HG02884 (cell line): Measurements from ENCODE around the gene CELF1.
A peak's percentile ranks its signal among the peaks of the same experiment; 100 is the strongest.

Experiments
- ATAC-seq: cut with Tn5 transposase; IDR thresholded peaks from one replicate; pipeline ENCODE4 v1.9.1; 2021; ENCODE audit warnings: mild to moderate bottlenecking, moderate library complexity; ENCODE audit not compliant: unreplicated experiment

Gene CELF1

GRCh38 chr11:47552566-47553405, at the start of gene CELF1:
CELF1 (minus strand) TSS chr11:47553132; CDS start chr11:47499523, 53,609 bp downstream.
- peak; percentile 91 for ATAC-seq

DNA sequence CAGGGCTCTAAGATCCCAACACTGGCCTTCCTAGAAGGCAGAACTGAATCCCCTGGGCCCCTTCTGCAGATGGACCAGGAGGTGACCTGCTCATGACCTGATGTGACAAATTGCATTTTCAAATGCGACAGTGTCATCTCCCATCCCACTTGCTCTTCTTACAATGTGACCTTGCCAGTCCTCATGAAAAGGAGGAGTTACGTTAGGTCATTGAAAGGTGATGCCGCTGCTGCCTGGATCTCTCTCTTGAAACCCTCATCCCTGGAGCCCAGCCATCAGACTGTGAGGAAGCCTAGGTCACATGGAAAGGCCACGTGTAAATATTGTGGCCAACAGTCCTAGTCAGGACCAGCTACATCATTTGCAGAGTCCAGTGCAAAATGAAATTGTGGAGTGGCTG, 47.0 kb upstream of the CELF1 start:
- ATAC-seq: no peak

- ATAC-seq: no peak
These were observed 43.0 kb upstream of the CELF1 start for GRCh38 chr11:47595967-47596366.

DNA sequence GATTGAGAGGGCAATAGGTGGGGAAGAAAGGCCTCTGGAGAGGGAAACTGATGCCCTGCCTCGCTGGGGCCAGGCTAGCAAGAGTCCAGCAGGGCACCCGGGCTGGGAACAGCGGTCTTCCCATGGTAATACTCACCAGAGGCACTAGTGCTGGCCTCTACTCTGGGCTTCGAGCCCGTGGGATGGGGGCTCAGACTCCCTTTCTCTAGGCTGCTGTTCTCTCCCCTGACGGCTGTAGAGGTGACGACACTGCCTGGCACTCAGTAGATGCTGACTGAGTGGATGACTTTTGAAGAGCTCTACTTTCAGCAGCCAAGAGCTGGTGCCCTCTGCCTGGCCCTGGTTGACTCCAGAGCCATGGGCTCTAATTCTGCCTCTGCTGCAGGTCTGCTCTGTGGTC, 42.1 kb upstream of the CELF1 start:
- ATAC-seq: no peak

- no peak for ATAC-seq
These were observed 41.3 kb upstream of the CELF1 start, which contains the start of gene C1QTNF4 for GRCh38 chr11:47593934-47594855. C1QTNF4 (minus strand) TSS chr11:47594411; CDS start chr11:47590810, 3,601 bp downstream.

DNA sequence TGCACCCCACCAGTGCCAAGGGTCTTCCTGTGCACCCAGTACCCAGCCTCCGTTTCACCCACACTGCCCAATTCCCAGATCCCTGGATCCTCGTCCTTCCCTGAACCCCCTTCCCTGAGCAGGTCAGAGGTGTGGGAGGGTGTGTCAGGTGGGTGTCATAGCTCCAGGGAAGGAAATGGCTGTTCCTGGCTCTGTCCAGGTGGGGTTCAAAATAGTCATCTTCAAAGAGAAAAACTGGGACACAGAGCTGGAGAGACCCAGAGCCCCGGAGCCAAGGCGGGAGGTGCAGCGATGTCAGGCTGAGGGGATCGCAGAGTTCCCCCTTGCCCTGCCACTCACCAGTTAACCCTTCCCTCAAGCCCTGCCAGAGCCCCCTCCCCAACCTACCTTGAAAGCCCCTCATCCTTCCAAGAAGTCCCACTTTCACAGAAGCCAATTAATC, 40.6 kb upstream of the CELF1 start:
- no peak for ATAC-seq

- ATAC-seq: no peak
These were observed 40.0 kb upstream of the CELF1 start for GRCh38 chr11:47592970-47593369.

DNA sequence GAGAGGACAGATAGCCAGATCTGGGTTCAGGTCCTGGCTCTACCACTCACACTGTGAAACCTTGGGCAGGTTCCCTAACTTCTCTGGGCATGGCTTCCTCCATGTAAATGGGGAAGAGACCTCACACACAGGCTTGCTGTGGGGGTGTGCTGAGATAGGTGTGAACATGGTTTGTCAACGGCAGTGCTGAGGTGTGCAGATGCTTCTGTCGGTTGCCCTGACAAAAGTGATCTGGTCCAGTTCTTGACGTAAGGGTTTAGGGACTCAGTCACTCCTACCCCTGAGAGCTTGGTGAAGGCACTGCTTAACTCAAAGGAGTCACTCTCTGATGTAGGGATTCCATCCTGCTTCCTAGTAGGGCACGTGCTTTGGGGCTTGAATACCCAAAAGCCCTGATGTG, 39.3 kb upstream of the CELF1 start:
- ATAC-seq: no peak

GRCh38 chr11:47591764-47592163, 38.8 kb upstream of the CELF1 start:
- ATAC-seq: no peak

DNA sequence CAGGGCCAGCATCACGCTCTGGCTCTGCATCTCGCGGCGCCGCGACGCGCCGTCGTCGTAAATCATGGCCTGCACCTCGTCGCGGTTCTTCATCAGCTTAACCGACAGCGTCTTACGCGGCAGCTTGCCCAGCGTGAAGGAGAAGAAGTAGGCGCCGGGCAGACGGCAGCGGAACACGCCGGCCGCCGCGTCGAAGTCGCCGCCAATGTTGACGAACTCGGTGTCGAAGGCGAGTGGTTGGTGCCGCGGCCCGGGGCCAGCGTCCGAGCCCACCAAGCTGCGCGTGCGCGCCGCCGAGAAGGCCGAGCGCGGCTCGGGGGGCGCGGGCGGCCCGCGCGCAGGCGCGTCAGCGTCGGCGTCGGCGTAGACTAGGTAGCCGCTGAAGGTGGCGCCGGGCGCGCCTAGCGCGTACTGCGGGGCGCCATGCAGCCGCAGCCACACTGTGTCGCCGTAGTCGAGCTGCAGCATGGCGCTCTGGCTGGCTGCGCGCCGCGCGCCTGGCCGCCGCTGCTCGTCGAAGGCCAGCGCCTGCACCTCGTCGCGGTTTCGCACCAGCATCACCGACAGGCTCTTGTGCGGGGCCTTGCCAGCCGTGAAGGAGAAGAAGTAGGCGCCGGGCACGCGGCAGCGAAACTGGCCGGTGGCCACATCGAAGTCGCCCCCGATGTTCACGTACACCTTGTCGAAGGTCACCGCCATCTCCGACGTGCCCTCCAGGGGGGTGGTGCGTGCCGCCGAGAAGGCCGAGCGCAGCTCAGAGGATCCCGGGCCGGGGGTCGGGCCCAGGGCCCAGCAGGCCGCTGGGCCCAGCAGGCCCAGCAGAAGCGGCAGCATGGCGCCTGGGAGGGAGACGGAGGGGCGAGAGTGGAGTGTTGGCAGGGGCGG, 37.3 kb upstream of the CELF1 start:
- ATAC-seq: no peak

GRCh38 chr11:47589584-47589976, 36.6 kb upstream of the CELF1 start:
- no peak for ATAC-seq

GRCh38 chr11:47589118-47589517, 36.2 kb upstream of the CELF1 start:
- ATAC-seq: no peak

DNA sequence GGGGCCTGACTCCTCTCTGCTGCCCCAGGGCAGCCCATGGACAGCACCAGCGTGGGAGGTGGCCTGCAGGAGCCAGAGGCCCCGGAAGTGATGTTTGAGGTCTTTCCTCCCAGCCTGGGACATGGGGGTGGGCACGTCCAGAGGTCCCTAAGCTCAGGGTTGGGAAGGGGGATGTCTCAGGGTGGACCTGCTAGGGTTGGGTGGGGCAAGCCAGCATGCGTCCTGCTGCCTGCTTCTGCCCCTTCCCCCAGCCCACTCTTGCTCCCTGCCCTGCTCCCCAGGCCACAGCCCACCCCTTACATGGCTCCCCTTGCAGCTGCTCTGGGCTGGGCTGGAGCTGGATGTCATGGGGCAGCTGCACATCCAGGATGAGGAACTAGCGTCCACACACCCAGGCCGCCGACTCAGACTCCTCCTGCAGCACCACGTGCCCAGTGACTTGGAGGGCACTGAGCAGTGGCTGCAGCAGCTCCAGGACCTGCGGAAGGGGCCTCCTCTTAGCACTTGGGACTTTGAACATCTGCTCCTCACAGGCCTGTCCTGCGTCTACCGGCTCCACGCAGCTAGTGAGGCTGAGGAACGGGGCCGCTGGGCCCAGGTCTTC, 34.9 kb upstream of the CELF1 start:
- ATAC-seq: no peak

DNA sequence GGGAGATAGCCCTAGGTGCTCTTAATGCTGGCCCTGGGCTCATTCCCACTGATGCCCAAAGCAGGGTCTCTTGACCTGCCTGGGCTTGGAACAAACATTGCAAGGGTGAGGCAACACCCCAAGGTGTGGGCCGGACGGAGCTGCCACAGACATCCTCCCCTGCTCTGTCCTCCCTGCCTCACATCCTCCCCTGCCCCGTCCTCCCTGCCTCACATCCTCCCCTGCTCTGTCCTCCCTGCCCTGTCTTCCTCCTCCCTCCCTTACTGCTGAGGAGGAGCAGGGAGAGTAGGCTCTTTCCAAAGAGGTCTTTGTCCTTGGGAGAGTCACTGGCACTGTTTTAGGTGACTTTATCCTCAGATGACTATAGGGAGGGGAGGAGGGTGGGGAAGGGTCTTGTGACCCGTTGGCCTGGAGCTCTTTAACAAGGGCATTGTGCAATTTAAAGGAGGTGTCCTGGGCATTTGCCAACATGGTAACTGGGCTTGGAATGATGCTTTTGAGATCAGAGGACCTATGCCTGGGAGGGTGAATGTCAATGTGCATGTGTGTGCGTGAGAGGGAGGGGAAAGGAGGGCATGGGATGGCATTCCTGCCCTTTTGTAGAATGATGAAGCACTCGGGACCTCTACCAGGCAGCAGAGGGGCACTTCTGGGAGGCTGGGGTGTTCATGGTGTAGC, 34.2 kb upstream of the CELF1 start:
- ATAC-seq: no peak

GRCh38 chr11:47586098-47586855, 33.3 kb upstream of the CELF1 start, which contains the start of gene FAM180B:
FAM180B (plus strand) TSS chr11:47586678; CDS start chr11:47586769, 91 bp downstream.
- no peak for ATAC-seq

- no peak for ATAC-seq
These were observed 30.9 kb upstream of the CELF1 start for GRCh38 chr11:47583844-47584243.

GRCh38 chr11:47578524-47579494, 25.9 kb upstream of the CELF1 start, which contains the start of the genes KBTBD4 and NDUFS3:
KBTBD4 (minus strand) TSS chr11:47578970; CDS start chr11:47578951, 19 bp downstream.
NDUFS3 (plus strand) TSS chr11:47579074; CDS start chr11:47579092, 18 bp downstream.
- ATAC-seq: peak; percentile 86
